GM23338 (cell line): ENCODE results near the gene ZNF276. TPM values are rescaled to one million over a fixed set of nuclear protein-coding genes. Genes with fewer than 3 reads are reported as not detected.

Experiments used
- ATAC-seq: fragments of 200-7000 bp; cut with Tn5 transposase; 3 replicates; pipeline ENCODE4 v1.9.1; 2020
- DNase-seq: peaks from one replicate; pipeline ENCODE4 v3.0.0-alpha.2; 2015; ENCODE audit warnings: low spot score
- H2AFZ ChIP-seq: fragments of 200-600 bp; sonication (generic); 2 replicates; pipeline ENCODE4 v1.8.0; 2016; ENCODE audit warnings: antibody characterized with exemption, mild to moderate bottlenecking, moderate library complexity
- H3F3A ChIP-seq: fragments of 200-600 bp; sonication (generic); replicated peaks from 2 replicates; pipeline ENCODE4 v1.8.0; 2017; ENCODE audit warnings: antibody characterized with exemption, mixed run types, low read depth
- H3K27ac ChIP-seq: fragments of 200-600 bp; sonication (generic); 2 replicates; pipeline ENCODE4 v1.6.1; 2016; ENCODE audit warnings: low read depth
- H3K27me3 ChIP-seq: fragments of 200-600 bp; sonication (generic); 2 replicates; pipeline ENCODE4 v1.8.0; 2016; ENCODE audit warnings: mild to moderate bottlenecking, mixed run types, moderate library complexity; ENCODE audit not compliant: insufficient read depth
- H3K36me3 ChIP-seq: fragments of 200-600 bp; sonication (generic); 2 replicates; pipeline ENCODE4 v1.8.0; 2016; ENCODE audit warnings: mild to moderate bottlenecking; ENCODE audit not compliant: insufficient read depth
- H3K4me1 ChIP-seq: fragments of 200-600 bp; sonication (generic); 2 replicates; pipeline ENCODE4 v1.8.0; 2016; ENCODE audit warnings: mild to moderate bottlenecking, moderate library complexity; ENCODE audit not compliant: insufficient read depth
- H3K4me2 ChIP-seq: fragments of 200-600 bp; sonication (generic); 2 replicates; pipeline ENCODE4 v1.7.1; 2017; ENCODE audit warnings: mixed run types
- H3K4me3 ChIP-seq: fragments of 200-600 bp; sonication (generic); 2 replicates; pipeline ENCODE4 v1.6.1; 2016; ENCODE audit warnings: mixed run types
- H3K79me2 ChIP-seq: fragments of 200-600 bp; sonication (generic); replicated peaks from 2 replicates; pipeline ENCODE4 v1.8.0; 2017; ENCODE audit warnings: mild to moderate bottlenecking; ENCODE audit not compliant: insufficient read depth
- H3K9me2 ChIP-seq: fragments of 200-600 bp; sonication (generic); 2 replicates; pipeline ENCODE4 v1.8.0; 2017; ENCODE audit not compliant: insufficient read depth
- H4K20me1 ChIP-seq: fragments of 200-600 bp; sonication (generic); replicated peaks from 2 replicates; pipeline ENCODE4 v1.8.0; 2017; ENCODE audit warnings: mild to moderate bottlenecking; ENCODE audit not compliant: insufficient read depth
- H3K27ac Mint-ChIP-seq: 2 replicates; pipeline ENCODE4 v1.8.0; 2020; ENCODE audit warnings: inconsistent platforms, mild to moderate bottlenecking, moderate library complexity, mixed read lengths
- H3K27me3 Mint-ChIP-seq: 3 replicates; pipeline ENCODE4 v1.8.0; 2022; ENCODE audit warnings: low read depth, mild to moderate bottlenecking, moderate library complexity, mixed read lengths, inconsistent platforms; ENCODE audit not compliant: insufficient read depth, poor library complexity
- H3K36me3 Mint-ChIP-seq: 3 replicates; pipeline ENCODE4 v1.8.0; 2021; ENCODE audit warnings: low read depth, mild to moderate bottlenecking, inconsistent platforms, moderate library complexity, mixed read lengths
- H3K4me1 Mint-ChIP-seq: 3 replicates; pipeline ENCODE4 v1.8.0; 2020; ENCODE audit warnings: mild to moderate bottlenecking, inconsistent platforms, mixed read lengths
- H3K4me3 Mint-ChIP-seq: 3 replicates; pipeline ENCODE4 v1.8.0; 2021; ENCODE audit warnings: moderate library complexity, mild to moderate bottlenecking, inconsistent platforms, mixed read lengths
- H3K9me3 Mint-ChIP-seq: 3 replicates; pipeline ENCODE4 v1.8.0; 2020; ENCODE audit warnings: moderate library complexity, mild to moderate bottlenecking, inconsistent platforms, mixed read lengths
- CREB1 ChIP-seq: fragments of 250-450 bp; sonication (Bioruptor Pico); IDR thresholded peaks from 2 replicates; pipeline ENCODE4 v1.5.0; 2020; ENCODE audit warnings: low read depth, mild to moderate bottlenecking, moderate library complexity
- CTCF ChIP-seq, 2 experiments: fragments of 200-600 bp in 1 of 2; sonication (generic) in 1 of 2; conservative IDR thresholded peaks; 2 replicates each; pipeline versions ENCODE4 v1.5.1 to v1.6.1; 2016 to 2017; ENCODE audit warnings: antibody characterized with exemption in 2 of 2, low read depth in 2 of 2, mild to moderate bottlenecking in 2 of 2, moderate library complexity in 1 of 2
- ETS1 ChIP-seq: IDR thresholded peaks from 2 replicates; pipeline ENCODE4 v1.6.1; 2016; ENCODE audit warnings: antibody characterized with exemption
- EZH2 ChIP-seq: fragments of 200-600 bp; sonication (generic); IDR thresholded peaks from one replicate; pipeline ENCODE4 v1.8.0; 2017; ENCODE audit warnings: antibody characterized with exemption, mild to moderate bottlenecking, low read depth; ENCODE audit not compliant: unreplicated experiment
- EZH2phosphoT487 ChIP-seq: fragments of 200-600 bp; sonication (generic); IDR thresholded peaks from one replicate; pipeline ENCODE4 v1.8.1; 2018; ENCODE audit warnings: antibody characterized with exemption; ENCODE audit not compliant: unreplicated experiment
- JUNB ChIP-seq: IDR thresholded peaks from one replicate; pipeline ENCODE4 v1.6.1; 2016; ENCODE audit warnings: antibody characterized with exemption; ENCODE audit not compliant: unreplicated experiment
- POLR2AphosphoS5 ChIP-seq: IDR thresholded peaks from 2 replicates; pipeline ENCODE4 v1.6.1; 2016; ENCODE audit warnings: antibody characterized with exemption, low read depth
- REST ChIP-seq: IDR thresholded peaks from one replicate; pipeline ENCODE4 v1.6.1; 2018; ENCODE audit warnings: antibody characterized with exemption; ENCODE audit not compliant: unreplicated experiment
- STAT1 ChIP-seq: IDR thresholded peaks from one replicate; pipeline ENCODE4 v1.6.1; 2016; ENCODE audit warnings: antibody characterized with exemption; ENCODE audit not compliant: unreplicated experiment
- ZNF331 ChIP-seq: fragments of 250-450 bp; sonication (Bioruptor Pico); IDR thresholded peaks from 2 replicates; pipeline ENCODE4 v1.5.0; 2020; ENCODE audit warnings: low read depth, mild to moderate bottlenecking, moderate library complexity
- ZNF462 ChIP-seq: fragments of 250-450 bp; sonication (Bioruptor Pico); IDR thresholded peaks from 2 replicates; pipeline ENCODE4 v1.5.0; 2020; ENCODE audit warnings: mild to moderate bottlenecking, moderate library complexity
- polyA plus RNA-seq: library from polyadenylated mRNA; unstranded; fragments of >200 nt; fragmentation: Nextera tagmentation; extraction: Ambion mirVana; gene quantifications from 2 replicates; pipeline ENCODE4 v1.2.1, GENCODE V29; 2016
- total RNA-seq: library from RNA; depleted of rRNA; stranded (reverse); fragments of >200 nt; shearing (Covaris generic); gene quantifications from 2 replicates; pipeline ENCODE4 v1.2.3, GENCODE V29; 2014

The ZNF276 gene
- total and polyA plus RNA-seq, 2 experiments from 2014 or later = 3.4 to 15.6 TPM

GRCh38 chr16:89700100-89700648 lies 21.2 kb upstream of the ZNF276 start:
- Histone ChIP-seq H3K36me3 (no peaks in the 10 kb centered on the region), H4K20me1 (peaks cover 4% of the 10 kb centered on the region), H2AFZ (no peak overlapping the region), H3K4me2 (peak overlapping the region; percentile 97), H3K4me3 (peak overlapping the region; percentile 77), H3K27me3 (peaks cover 20% of the 10 kb centered on the region; the same call in 1 of the 2 replicates), H3F3A (peaks cover 14% of the 10 kb centered on the region; the same call in 1 of the 2 replicates), H3K9me2 (no peaks in the 10 kb centered on the region), H3K27ac (peak overlapping the region; percentile 50; the same call in 1 of the 2 replicates), H3K4me1 (peaks cover 7% of the 10 kb centered on the region; the same call in 1 of the 2 replicates), H3K79me2 (no peaks in the 10 kb centered on the region)
- peak overlapping the region; percentile 67; the same call in 1 of the 2 replicates for H3K27ac Mint-ChIP-seq
- H3K36me3 Mint-ChIP-seq = peaks cover 7% of the 10 kb centered on the region
- TF ChIP-seq STAT1 (no peak), ZNF462 (CRISPR knock-in tag) (no peak), ETS1 (no peak), EZH2phosphoT487 (no peak), ZNF331 (CRISPR knock-in tag) (no peak), JUNB (no peak), POLR2AphosphoS5 (no peak; the same call in 1 of the 2 replicates), REST (no peak), EZH2 (no peak), CTCF (conservative IDR thresholded peaks at IDR 0.05; ENCODE audit: low read depth in 2 of 2) (peak; percentile 45 to 77), CREB1 (CRISPR knock-in tag) (peak; percentile 99)
- peak; percentile 100 for DNase-seq
- ATAC-seq = peak; percentile 68
- peaks cover 6% of the 10 kb centered on the region; the same call in 2 of the 3 replicates for H3K4me1 Mint-ChIP-seq
- peaks cover 34% of the 10 kb centered on the region for H3K27me3 Mint-ChIP-seq
- no peaks in the 10 kb centered on the region for H3K9me3 Mint-ChIP-seq
- peak overlapping the region; percentile 70 for H3K4me3 Mint-ChIP-seq
